ENCODE data around the gene STARD9. TPM values are rescaled to one million over a fixed set of nuclear protein-coding genes. Genes with fewer than 3 reads are reported as not detected.

Gene STARD9
- total and polyA plus RNA-seq, 10 of the 15 experiments (the other 5 are each of a cell fraction or from before 2014, with no cell fraction given), result 0.58 to 11.5 (median 6.1) TPM

DNA sequence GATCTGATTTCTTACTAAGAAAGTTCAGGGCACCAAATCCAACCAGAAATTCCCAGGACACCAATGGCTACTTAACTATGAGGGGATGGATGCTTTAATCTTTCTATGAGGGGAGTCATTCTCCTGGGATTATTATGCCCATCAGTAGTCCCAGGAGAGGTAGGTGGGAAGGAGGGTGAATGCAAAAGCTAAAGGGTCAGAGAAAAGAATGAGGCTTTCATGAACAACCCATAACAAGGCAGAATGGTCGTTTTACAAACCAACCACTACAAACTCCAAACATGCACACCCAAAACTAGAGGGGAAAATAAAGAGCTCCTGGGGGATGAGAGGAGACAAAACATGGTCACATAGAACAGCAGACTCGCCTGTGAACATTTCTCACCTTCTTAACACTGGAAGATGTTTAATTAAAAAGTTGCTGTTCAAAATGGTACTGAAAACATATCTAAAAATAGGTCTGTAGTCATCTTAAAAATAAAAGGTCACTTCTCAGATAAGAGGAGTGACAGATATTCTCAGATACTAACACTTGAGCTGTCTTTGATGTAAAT is 3.7 kb downstream of the STARD9 start:
- Histone ChIP-seq H3K27me3 (replicated peaks in 1 of 2; ENCODE audit: control insufficient read depth in 2 of 2, insufficient read depth in 2 of 2, low read length in 1 of 2) (no peaks in the 10 kb centered on the region), H3K9ac (ENCODE audit: control insufficient read depth, insufficient read depth, low read length) (no peak overlapping the region), H3K4me2 (ENCODE audit: control insufficient read depth, insufficient read depth) (peak overlapping the region; percentile 30; the same call in 1 of the 2 replicates), H3K79me2 (ENCODE audit: control insufficient read depth, insufficient read depth, low read length) (peaks cover 24% of the 10 kb centered on the region), H2AFZ (ENCODE audit: control insufficient read depth, low read depth, low read length) (no peak overlapping the region), H3K36me3 (ENCODE audit: control insufficient read depth in 2 of 2, insufficient read depth in 2 of 2, low read length in 1 of 2) (no peaks in the 10 kb centered on the region), H3K4me1 (ENCODE audit: control insufficient read depth, insufficient read depth, low read length) (peaks cover 24% of the 10 kb centered on the region), H3K9me3 (replicated peaks; ENCODE audit: control insufficient read depth, insufficient read depth, low read length) (peaks cover 4% of the 10 kb centered on the region; the same call in 2 of the 3 replicates), H3K27ac (ENCODE audit: control insufficient read depth, insufficient read depth) (no peak overlapping the region), H4K20me1 (ENCODE audit: control insufficient read depth, insufficient read depth) (no peaks in the 10 kb centered on the region), H3K4me3 (no peak overlapping the region; the same call in 1 of the 2 replicates)
- CTCF ChIA-PET, result interaction anchor here (1.0 to 1.5 kb wide), 2 partner anchors 13 to 73 kb away, joined by 3 to 4 read pairs; no protein-coding TSS in a partner anchor
- intact Hi-C loops (cut with micrococcal nuclease; ENCODE audit: unreplicated experiment) (loop anchor here (5.0 kb wide), 1 partner anchor 73 kb away; no protein-coding TSS in a partner anchor), in situ Hi-C loops (cut with MboI) (no loop called here)
- RAD21 ChIA-PET (ENCODE audit: unreplicated experiment), result interaction anchor here (1.9 kb wide), 1 partner anchor 26 kb away, joined by 8 read pairs; no protein-coding TSS in a partner anchor
- DNase-seq (ENCODE audit: low read depth, low spot score) (no peak), FAIRE-seq (no peak), ATAC-seq (no peak)
- SMC1A ChIA-PET (ENCODE audit: uncharacterized antibody, unreplicated experiment), result interaction anchor here (1.1 to 7.6 kb wide), 4 partner anchors 28 to 77 kb away, joined by 3 to 53 read pairs (median 6); no protein-coding TSS in a partner anchor
- WGBS (ENCODE audit: insufficient coverage, insufficient replicate concordance, low lambda C conversion rate, missing lambda C conversion rate), result 43% methylated on average over 2 of the region's 2 CpGs
- no TSS peak for BruUV-seq (replicated peaks)
- POLR2A ChIA-PET, result interaction anchor here (1.3 to 4.6 kb wide), 2 partner anchors 28 kb away, joined by 4 to 38 read pairs; no protein-coding TSS in a partner anchor
- TF ChIP-seq BHLHE40 (IDR thresholded peaks at IDR 0.05; ENCODE audit: borderline replicate concordance in 1 of 2, low read depth in 2 of 2, low read length in 1 of 2), result no peak
- TF ChIP-seq, protein P1, sequence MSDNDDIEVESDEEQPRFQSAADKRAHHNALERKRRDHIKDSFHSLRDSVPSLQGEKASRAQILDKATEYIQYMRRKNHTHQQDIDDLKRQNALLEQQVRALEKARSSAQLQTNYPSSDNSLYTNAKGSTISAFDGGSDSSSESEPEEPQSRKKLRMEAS (IDR thresholded peaks at IDR 0.05; ENCODE audit: low read depth, low read length), result no peak
- TF ChIP-seq, protein P2, sequence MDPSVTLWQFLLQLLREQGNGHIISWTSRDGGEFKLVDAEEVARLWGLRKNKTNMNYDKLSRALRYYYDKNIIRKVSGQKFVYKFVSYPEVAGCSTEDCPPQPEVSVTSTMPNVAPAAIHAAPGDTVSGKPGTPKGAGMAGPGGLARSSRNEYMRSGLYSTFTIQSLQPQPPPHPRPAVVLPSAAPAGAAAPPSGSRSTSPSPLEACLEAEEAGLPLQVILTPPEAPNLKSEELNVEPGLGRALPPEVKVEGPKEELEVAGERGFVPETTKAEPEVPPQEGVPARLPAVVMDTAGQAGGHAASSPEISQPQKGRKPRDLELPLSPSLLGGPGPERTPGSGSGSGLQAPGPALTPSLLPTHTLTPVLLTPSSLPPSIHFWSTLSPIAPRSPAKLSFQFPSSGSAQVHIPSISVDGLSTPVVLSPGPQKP (IDR thresholded peaks at IDR 0.05; ENCODE audit: low read depth, low read length), result no peak
- no peak for TF ChIP-seq RFX5 (IDR thresholded peaks at IDR 0.05; ENCODE audit: low read depth, low read length)
- TF ChIP-seq ATF7 (IDR thresholded peaks at IDR 0.05; ENCODE audit: low read depth), result 0 out of 2 replicates have a peak, but pooled peaks have one; percentile 21
- no peak for TF ChIP-seq POLR2AphosphoS2 (IDR thresholded peaks at IDR 0.05; ENCODE audit: low read depth, low read length)
- no peak for TF ChIP-seq HDAC6 (IDR thresholded peaks at IDR 0.05; ENCODE audit: unreplicated experiment)
- TF ChIP-seq BACH1 (IDR thresholded peaks at IDR 0.05; ENCODE audit: borderline replicate concordance), result no peak
- TF ChIP-seq SMARCA5 (IDR thresholded peaks at IDR 0.05), result no peak
- no peak for TF ChIP-seq IRF5 (IDR thresholded peaks at IDR 0.05; ENCODE audit: borderline replicate concordance)
- no peak for TF ChIP-seq FOS (IDR thresholded peaks at IDR 0.05; ENCODE audit: borderline replicate concordance, extremely low read depth, insufficient read length)
- TF ChIP-seq MTA2 (IDR thresholded peaks at IDR 0.05; ENCODE audit: low read depth), result peak; percentile 20; the same call in 1 of the 2 replicates
- TF ChIP-seq ZNF207 (IDR thresholded peaks at IDR 0.05; ENCODE audit: borderline replicate concordance), result no peak
- peak; percentile 97 for TF ChIP-seq CBX5 (IDR thresholded peaks at IDR 0.05; ENCODE audit: low read depth)
- TF ChIP-seq IKZF2 (IDR thresholded peaks at IDR 0.05), result no peak
- no peak for TF ChIP-seq BRCA1 (IDR thresholded peaks at IDR 0.05; ENCODE audit: low read depth, low read length)
- no peak for TF ChIP-seq BMI1 (IDR thresholded peaks at IDR 0.05; ENCODE audit: borderline replicate concordance)
- no peak for TF ChIP-seq SMAD1 (IDR thresholded peaks at IDR 0.05; ENCODE audit: low read depth, partially characterized antibody)
- peak; percentile 56; the same call in 1 of the 2 replicates for TF ChIP-seq MEF2A (IDR thresholded peaks at IDR 0.05; ENCODE audit: insufficient read depth, low read depth, low read length)
- TF ChIP-seq TCF7 (IDR thresholded peaks at IDR 0.05; ENCODE audit: borderline replicate concordance), result no peak
- TF ChIP-seq KLF5 (IDR thresholded peaks at IDR 0.05; ENCODE audit: partially characterized antibody), result peak; percentile 53
- no peak for TF ChIP-seq RBBP5 (conservative IDR thresholded peaks at IDR 0.05)
- TF ChIP-seq ETV6 (conservative IDR thresholded peaks at IDR 0.05 in 1 of 2, IDR thresholded peaks at IDR 0.05 in 1 of 2; ENCODE audit: borderline replicate concordance in 1 of 2, low read depth in 1 of 2), result no peak

Measured in GM12878 (cell line).